Measurements from ENCODE around the gene INAFM2.
A peak's percentile ranks its signal among the peaks of the same experiment; 100 is the strongest.

The INAFM2 gene

GRCh38 chr15:40334941-40335795 lies 11.7 kb downstream of the INAFM2 start:
- no peak overlapping the region for H3K4me3 ChIP-seq (ENCODE audit: low read length)
- no peaks in the 10 kb centered on the region for H3F3A ChIP-seq (ENCODE audit: control insufficient read depth, insufficient read depth)
- H3K4me2 ChIP-seq (ENCODE audit: low read length) = no peak overlapping the region
- H3K79me2 ChIP-seq (ENCODE audit: control insufficient read depth, low read length) = no peaks in the 10 kb centered on the region
- H3K9me2 ChIP-seq (replicated peaks; ENCODE audit: control insufficient read depth, low read length) = no peaks in the 10 kb centered on the region
- no peaks in the 10 kb centered on the region for H3K9me3 ChIP-seq (ENCODE audit: control insufficient read depth, insufficient read depth, low read length)
- H3K27ac ChIP-seq (ENCODE audit: low read depth, low read length) = no peak overlapping the region
- no peak for TF ChIP-seq CTCF (IDR thresholded peaks at IDR 0.05; ENCODE audit: low read depth, low read length, poor library complexity, severe bottlenecking)
- no peak for TF ChIP-seq EZH2phosphoT487 (IDR thresholded peaks at IDR 0.05; ENCODE audit: borderline replicate concordance, low read length)
- no peaks in the 10 kb centered on the region for H4K20me1 ChIP-seq (ENCODE audit: control insufficient read depth, insufficient read depth, low read depth, low read length)
- H3K27me3 ChIP-seq (ENCODE audit: control insufficient read depth, low read length) = no peaks in the 10 kb centered on the region
- peaks cover 22% of the 10 kb centered on the region for H3K4me1 ChIP-seq (ENCODE audit: control insufficient read depth, low read length)
- no peaks in the 10 kb centered on the region for H3K36me3 ChIP-seq (ENCODE audit: control insufficient read depth, low read length)

- H3K4me2 ChIP-seq (ENCODE audit: low read length) = 0 out of 2 replicates have a peak overlapping the region, but pooled peaks have one; percentile 28
- no peaks in the 10 kb centered on the region for H3F3A ChIP-seq (ENCODE audit: control insufficient read depth, insufficient read depth)
- H3K27ac ChIP-seq (ENCODE audit: low read depth, low read length) = no peak overlapping the region
- no peaks in the 10 kb centered on the region for H4K20me1 ChIP-seq (ENCODE audit: control insufficient read depth, insufficient read depth, low read depth, low read length)
- no peak for TF ChIP-seq CTCF (IDR thresholded peaks at IDR 0.05; ENCODE audit: low read depth, low read length, poor library complexity, severe bottlenecking)
- TF ChIP-seq EZH2phosphoT487 (IDR thresholded peaks at IDR 0.05; ENCODE audit: borderline replicate concordance, low read length) = no peak
- H3K4me1 ChIP-seq (ENCODE audit: control insufficient read depth, low read length) = peaks cover 22% of the 10 kb centered on the region
- no peaks in the 10 kb centered on the region for H3K79me2 ChIP-seq (ENCODE audit: control insufficient read depth, low read length)
- no peaks in the 10 kb centered on the region for H3K9me3 ChIP-seq (ENCODE audit: control insufficient read depth, insufficient read depth, low read length)
- no peaks in the 10 kb centered on the region for H3K36me3 ChIP-seq (ENCODE audit: control insufficient read depth, low read length)
- H3K27me3 ChIP-seq (ENCODE audit: control insufficient read depth, low read length) = no peaks in the 10 kb centered on the region
- no peak overlapping the region for H3K4me3 ChIP-seq (ENCODE audit: low read length)
- H3K9me2 ChIP-seq (replicated peaks; ENCODE audit: control insufficient read depth, low read length) = no peaks in the 10 kb centered on the region
These were observed 12.6 kb downstream of the INAFM2 start for GRCh38 chr15:40335938-40336743.

- Histone ChIP-seq H3K9me3 (ENCODE audit: control insufficient read depth, insufficient read depth, low read length) (no peaks in the 10 kb centered on the region), H3F3A (ENCODE audit: control insufficient read depth, insufficient read depth) (no peaks in the 10 kb centered on the region), H3K27me3 (ENCODE audit: control insufficient read depth, low read length) (no peaks in the 10 kb centered on the region), H3K4me3 (ENCODE audit: low read length) (no peak overlapping the region), H3K4me2 (ENCODE audit: low read length) (0 out of 2 replicates have a peak overlapping the region, but pooled peaks have one; percentile 28), H3K36me3 (ENCODE audit: control insufficient read depth, low read length) (no peaks in the 10 kb centered on the region), H3K9me2 (replicated peaks; ENCODE audit: control insufficient read depth, low read length) (no peaks in the 10 kb centered on the region), H3K4me1 (ENCODE audit: control insufficient read depth, low read length) (peaks cover 22% of the 10 kb centered on the region), H3K27ac (ENCODE audit: low read depth, low read length) (no peak overlapping the region), H4K20me1 (ENCODE audit: control insufficient read depth, insufficient read depth, low read depth, low read length) (no peaks in the 10 kb centered on the region), H3K79me2 (ENCODE audit: control insufficient read depth, low read length) (no peaks in the 10 kb centered on the region)
- peak; percentile 74 for TF ChIP-seq CTCF (IDR thresholded peaks at IDR 0.05; ENCODE audit: low read depth, low read length, poor library complexity, severe bottlenecking)
- no peak for TF ChIP-seq EZH2phosphoT487 (IDR thresholded peaks at IDR 0.05; ENCODE audit: borderline replicate concordance, low read length)
These were observed 13.2 kb downstream of the INAFM2 start for GRCh38 chr15:40336744-40337122.
